ENCODE data around the gene SERPIND1. TPM values are rescaled to one million over a fixed set of nuclear protein-coding genes. Genes with fewer than 3 reads are reported as not detected.

The SERPIND1 gene
- total RNA-seq, 4 donors from 2014 or later: 2.6 TPM; not detected in 3

GRCh38 chr22:20805972-20806471 is 32.1 kb downstream of the SERPIND1 start:
- Histone ChIP-seq H3K27me3 (no peaks in the 10 kb centered on the region), H3K4me1 (no peaks in the 10 kb centered on the region), H3K4me3 (replicated peaks in 1 of 3) (no peak overlapping the region), H3K36me3 (peaks cover 70 to 71% of the 10 kb centered on the region in 2 donors), H3K9me3 (no peaks in the 10 kb centered on the region), H3K27ac (no peak overlapping the region)
- intact Hi-C loops (cut with DNase I): no loop called here
- no peak for DNase-seq
- TF ChIP-seq POLR2A (IDR thresholded peaks at IDR 0.05) (no peak), CTCF (IDR thresholded peaks at IDR 0.05) (no peak)
- WGBS, 2 donors: 83 to 89% methylated on average over 3 of the region's 3 CpGs

GRCh38 chr22:20807315-20807752 is 33.4 kb downstream of the SERPIND1 start:
- DNase-seq: no peak
- no peak overlapping the region for H3K27ac ChIP-seq
- H3K27me3 ChIP-seq: no peaks in the 10 kb centered on the region
- intact Hi-C loops (cut with DNase I): no loop called here
- H3K9me3 ChIP-seq: no peaks in the 10 kb centered on the region
- peaks cover 59 to 63% of the 10 kb centered on the region in 2 donors for H3K36me3 ChIP-seq
- no peaks in the 10 kb centered on the region for H3K4me1 ChIP-seq
- WGBS, 2 donors: 95 to 96% methylated on average over 4 of the region's 4 CpGs
- TF ChIP-seq POLR2A (IDR thresholded peaks at IDR 0.05) (no peak), CTCF (IDR thresholded peaks at IDR 0.05) (no peak)
- no peak overlapping the region for H3K4me3 ChIP-seq (replicated peaks in 1 of 3)

- Histone ChIP-seq H3K9me3 (no peaks in the 10 kb centered on the region), H3K27ac (no peak overlapping the region), H3K4me1 (no peaks in the 10 kb centered on the region), H3K27me3 (no peaks in the 10 kb centered on the region), H3K36me3 (peaks cover 47 to 62% of the 10 kb centered on the region in 2 donors), H3K4me3 (replicated peaks in 1 of 3) (no peak overlapping the region)
- TF ChIP-seq CTCF (IDR thresholded peaks at IDR 0.05) (no peak), POLR2A (IDR thresholded peaks at IDR 0.05) (no peak)
- WGBS, 2 donors: 92 to 93% methylated on average over 4 of the region's 4 CpGs
- intact Hi-C loops (cut with DNase I): no loop called here
- no peak for DNase-seq
Measured at GRCh38 chr22:20808844-20809243, 34.9 kb downstream of the SERPIND1 start.

GRCh38 chr22:20809538-20810185 is 35.7 kb downstream of the SERPIND1 start:
- 85 to 91% methylated on average over 6 of the region's 6 CpGs for WGBS, 2 donors
- Histone ChIP-seq H3K4me3 (replicated peaks in 1 of 3) (no peak overlapping the region), H3K36me3 (peaks cover 39 to 54% of the 10 kb centered on the region in 2 donors), H3K4me1 (no peaks in the 10 kb centered on the region), H3K9me3 (no peaks in the 10 kb centered on the region), H3K27ac (no peak overlapping the region), H3K27me3 (no peaks in the 10 kb centered on the region)
- DNase-seq: no peak
- no peak for TF ChIP-seq POLR2A (IDR thresholded peaks at IDR 0.05)
- no peak for TF ChIP-seq CTCF (IDR thresholded peaks at IDR 0.05)
- intact Hi-C loops (cut with DNase I): no loop called here

GRCh38 chr22:20810645-20811044 is 36.7 kb downstream of the SERPIND1 start:
- intact Hi-C loops (cut with DNase I): no loop called here
- H3K4me3 ChIP-seq (replicated peaks in 1 of 3): no peak overlapping the region
- H3K4me1 ChIP-seq: no peaks in the 10 kb centered on the region
- TF ChIP-seq POLR2A (IDR thresholded peaks at IDR 0.05) (no peak), CTCF (IDR thresholded peaks at IDR 0.05) (no peak)
- H3K9me3 ChIP-seq: no peaks in the 10 kb centered on the region
- DNase-seq: no peak
- H3K27me3 ChIP-seq: no peaks in the 10 kb centered on the region
- no peak overlapping the region for H3K27ac ChIP-seq
- 86 to 92% methylated on average over 9 of the region's 9 CpGs for WGBS, 2 donors
- H3K36me3 ChIP-seq: peaks cover 33 to 49% of the 10 kb centered on the region in 2 donors

All from thyroid gland (tissue), 4 donors.